Esophagus muscularis mucosa (tissue), 3 donors: Measurements from ENCODE around the gene CHPF2.

Experiments used
- EP300 ChIP-seq: sonication (generic); formaldehyde crosslinking; IDR thresholded peaks from one replicate; pipeline ENCODE4 v1.6.1; 2017; ENCODE audit warnings: antibody characterized with exemption
- TF ChIP-seq, protein P1 (sequence below), 3 experiments: fragments of 200-600 bp in 2 of 3; fragments of 450-650 bp in 1 of 3; sonication (generic) in 2 of 3; IDR thresholded peaks; one replicate each; pipeline ENCODE4 v1.5.1; 2017 to 2019; ENCODE audit warnings: antibody characterized with exemption in 3 of 3, mild to moderate bottlenecking in 2 of 3, moderate library complexity in 1 of 3

DNA sequence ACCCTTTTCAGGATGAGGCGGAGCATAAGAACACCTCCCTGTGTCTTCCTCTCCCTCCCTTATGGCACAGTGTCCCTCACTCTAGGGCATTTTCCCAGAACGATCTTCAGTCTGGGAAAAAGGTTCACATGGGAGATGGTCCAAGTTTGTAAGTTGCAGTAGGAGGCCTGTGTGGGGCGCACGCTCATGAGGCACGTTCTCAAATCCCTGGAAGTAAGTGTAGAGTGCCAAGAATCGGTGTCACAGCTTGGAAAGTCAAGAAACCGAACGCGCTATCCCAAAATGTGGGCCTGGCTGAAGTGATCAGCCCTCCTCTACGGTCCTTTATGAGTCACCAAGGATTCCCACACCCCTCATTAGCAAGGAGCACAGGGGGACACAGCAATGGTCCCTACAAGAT, 40.1 kb downstream of the CHPF2 start:
- TF ChIP-seq EP300 = no peak
- TF ChIP-seq, protein P1, sequence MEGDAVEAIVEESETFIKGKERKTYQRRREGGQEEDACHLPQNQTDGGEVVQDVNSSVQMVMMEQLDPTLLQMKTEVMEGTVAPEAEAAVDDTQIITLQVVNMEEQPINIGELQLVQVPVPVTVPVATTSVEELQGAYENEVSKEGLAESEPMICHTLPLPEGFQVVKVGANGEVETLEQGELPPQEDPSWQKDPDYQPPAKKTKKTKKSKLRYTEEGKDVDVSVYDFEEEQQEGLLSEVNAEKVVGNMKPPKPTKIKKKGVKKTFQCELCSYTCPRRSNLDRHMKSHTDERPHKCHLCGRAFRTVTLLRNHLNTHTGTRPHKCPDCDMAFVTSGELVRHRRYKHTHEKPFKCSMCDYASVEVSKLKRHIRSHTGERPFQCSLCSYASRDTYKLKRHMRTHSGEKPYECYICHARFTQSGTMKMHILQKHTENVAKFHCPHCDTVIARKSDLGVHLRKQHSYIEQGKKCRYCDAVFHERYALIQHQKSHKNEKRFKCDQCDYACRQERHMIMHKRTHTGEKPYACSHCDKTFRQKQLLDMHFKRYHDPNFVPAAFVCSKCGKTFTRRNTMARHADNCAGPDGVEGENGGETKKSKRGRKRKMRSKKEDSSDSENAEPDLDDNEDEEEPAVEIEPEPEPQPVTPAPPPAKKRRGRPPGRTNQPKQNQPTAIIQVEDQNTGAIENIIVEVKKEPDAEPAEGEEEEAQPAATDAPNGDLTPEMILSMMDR (IDR thresholded peaks at IDR 0.05) = no peak
